Mucosa of rectum (tissue), 2 donors: ENCODE results near the gene TBCE.
"Not testable (repeated sequence)": the region's sequence is repeated elsewhere in the genome, so short reads cannot be mapped to it uniquely, and the experiment has no call there.

ENCODE experiments used
- H3K27ac ChIP-seq, 2 donors: one replicate each; pipeline ENCODE4 v1.7.0; 2013; ENCODE audit warnings: inconsistent platforms in 2 of 2, low read depth in 2 of 2, low read length in 2 of 2
- H3K27me3 ChIP-seq, 2 donors: one replicate each; pipeline ENCODE4 v1.7.0; 2013; ENCODE audit warnings: low read length in 2 of 2; ENCODE audit not compliant: control insufficient read depth in 2 of 2, insufficient read depth in 2 of 2
- H3K36me3 ChIP-seq, 2 donors: one replicate each; pipeline ENCODE4 v1.7.0; 2013; ENCODE audit warnings: low read length in 2 of 2; ENCODE audit not compliant: control insufficient read depth in 2 of 2, insufficient read depth in 2 of 2
- H3K4me1 ChIP-seq, 2 donors: one replicate each; pipeline ENCODE4 v1.7.0; 2013; ENCODE audit warnings: low read length in 2 of 2, mild to moderate bottlenecking in 1 of 2; ENCODE audit not compliant: control insufficient read depth in 2 of 2, insufficient read depth in 2 of 2
- H3K4me3 ChIP-seq, 2 donors: one replicate each; pipeline ENCODE4 v1.7.0; 2013; ENCODE audit warnings: low read length in 2 of 2
- H3K9ac ChIP-seq, 2 donors: one replicate each; pipeline ENCODE4 v1.7.0; 2013; ENCODE audit warnings: low read length in 2 of 2, low read depth in 1 of 2, mild to moderate bottlenecking in 1 of 2
- H3K9me3 ChIP-seq, 2 donors: one replicate each; pipeline ENCODE4 v1.7.0; 2013; ENCODE audit warnings: low read length in 2 of 2; ENCODE audit not compliant: control insufficient read depth in 2 of 2
- donor health status: healthy.
- donor health status: Normal muscosa, but diverticular disease.

Gene TBCE

GRCh38 chr1:235448616-235449015 is 81.4 kb downstream of the TBCE start:
- peaks cover 48 to 55% of the 10 kb centered on the region in 2 donors for H3K36me3 ChIP-seq
- H3K9me3 ChIP-seq = no peaks in the 10 kb centered on the region

DNA sequence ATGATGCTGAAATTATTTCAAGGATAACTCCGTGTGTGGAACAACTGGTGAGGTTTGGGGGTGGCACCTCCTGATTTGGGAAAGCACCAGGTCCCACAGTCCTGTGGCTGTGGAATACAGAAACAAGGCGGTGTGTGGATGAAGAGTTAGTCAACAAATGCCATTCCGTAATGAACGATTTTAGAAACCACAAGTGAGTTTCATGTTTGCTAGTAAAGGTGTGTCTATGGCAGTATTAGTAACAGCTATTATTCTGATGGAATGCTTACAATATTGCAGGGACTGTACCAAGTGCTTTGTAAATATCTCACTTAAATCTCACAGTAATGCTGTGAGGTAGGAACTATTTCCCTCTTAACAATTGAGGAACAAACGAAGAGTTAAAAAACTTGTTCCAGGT is 83.2 kb downstream of the TBCE start:
- H3K36me3 ChIP-seq = peaks cover 42 to 47% of the 10 kb centered on the region in 2 donors
- no peak overlapping the region for H3K27ac ChIP-seq
- no peak overlapping the region for H3K4me3 ChIP-seq
- H3K27me3 ChIP-seq = no peaks in the 10 kb centered on the region
- H3K9me3 ChIP-seq = no peaks in the 10 kb centered on the region
- H3K4me1 ChIP-seq = no peaks in the 10 kb centered on the region
- H3K9ac ChIP-seq = no peak overlapping the region

More at GRCh38 chr1:235448616-235449015, 81.4 kb downstream of the TBCE start:
- Histone ChIP-seq H3K27me3 (no peaks in the 10 kb centered on the region), H3K27ac (no peak overlapping the region), H3K4me1 (no peaks in the 10 kb centered on the region), H3K4me3 (no peak overlapping the region), H3K9ac (no peak overlapping the region)

DNA sequence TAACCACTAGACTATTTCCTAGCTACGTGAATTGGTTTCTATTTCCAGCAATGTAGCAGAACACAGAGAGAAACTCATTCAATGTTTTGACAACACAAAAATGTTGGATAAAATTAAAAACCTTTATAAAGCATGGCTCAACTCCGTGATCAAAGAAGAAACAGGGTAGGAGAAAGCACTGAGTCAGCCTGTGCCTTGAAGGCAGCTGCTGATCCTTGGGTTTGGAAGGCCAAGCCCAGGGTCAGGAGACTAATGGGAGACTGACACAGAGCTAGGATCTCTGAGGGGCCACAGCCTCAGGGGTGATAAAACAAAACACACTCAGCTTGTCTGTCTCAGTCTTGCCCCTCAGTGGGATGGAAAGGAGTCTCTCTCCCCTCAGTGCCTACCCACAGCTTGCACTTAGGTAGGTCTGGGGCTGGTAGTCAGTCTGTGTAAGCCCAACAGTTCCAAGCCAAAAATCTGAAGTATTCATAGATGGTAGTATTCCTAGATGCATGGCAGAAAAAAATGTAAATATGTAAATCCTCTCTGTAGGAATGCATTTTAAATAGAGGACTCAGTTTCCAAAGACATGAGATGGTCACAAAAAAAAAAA is 83.8 kb downstream of the TBCE start:
- Histone ChIP-seq H3K4me1 (no peaks in the 10 kb centered on the region), H3K27me3 (no peaks in the 10 kb centered on the region), H3K9me3 (no peaks in the 10 kb centered on the region), H3K9ac (no peak overlapping the region), H3K27ac (no peak overlapping the region), H3K4me3 (no peak overlapping the region), H3K36me3 (peaks cover 37 to 43% of the 10 kb centered on the region in 2 donors)

DNA sequence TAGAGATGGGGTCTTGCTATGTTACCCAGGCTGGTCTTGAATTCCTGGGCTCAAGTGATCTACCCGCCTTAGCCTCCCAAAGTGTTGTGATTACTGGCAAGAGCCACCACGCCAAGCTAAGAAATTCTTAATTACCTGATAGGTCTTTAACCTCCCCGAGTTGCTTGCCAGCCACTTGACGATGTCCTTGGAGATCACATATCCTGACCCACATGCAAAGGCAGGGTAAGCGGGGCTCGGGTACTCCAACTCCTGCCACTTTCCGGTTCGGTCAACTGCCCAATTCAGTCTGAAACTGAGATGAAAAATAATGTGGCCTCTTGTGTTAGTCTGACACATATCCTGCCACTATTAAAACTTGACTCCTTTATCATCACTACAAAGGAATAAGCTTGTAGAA is 86.8 kb downstream of the TBCE start:
- H3K9ac ChIP-seq = no peak overlapping the region
- H3K4me1 ChIP-seq = no peaks in the 10 kb centered on the region
- no peaks in the 10 kb centered on the region for H3K9me3 ChIP-seq
- H3K27me3 ChIP-seq = no peaks in the 10 kb centered on the region
- peaks cover 16 to 28% of the 10 kb centered on the region in 2 donors for H3K36me3 ChIP-seq
- no peak overlapping the region for H3K27ac ChIP-seq
- H3K4me3 ChIP-seq = no peak overlapping the region

- H3K27ac ChIP-seq = no peak overlapping the region
Measured at GRCh38 chr1:235455097-235455496, 87.9 kb downstream of the TBCE start.

DNA sequence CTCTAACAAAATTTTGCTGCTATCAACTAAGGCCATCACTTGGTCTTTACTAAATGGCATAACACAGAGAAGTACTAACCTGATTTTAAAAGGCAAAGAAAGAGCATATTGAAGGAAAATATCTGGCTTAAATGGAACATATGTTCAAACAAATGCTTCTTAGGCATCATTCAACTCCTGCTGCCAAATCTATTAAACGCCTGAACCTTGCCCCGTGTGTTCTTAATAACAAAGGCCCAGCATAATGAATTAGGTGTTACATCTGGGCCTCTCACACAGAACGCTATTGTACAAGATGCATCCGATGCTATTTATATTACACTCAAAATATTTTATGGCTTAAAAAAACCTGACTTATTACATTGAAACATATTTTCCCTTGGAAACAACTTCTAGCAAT is 88.6 kb downstream of the TBCE start:
- no peaks in the 10 kb centered on the region for H3K9me3 ChIP-seq
- peaks cover 6 to 13% of the 10 kb centered on the region in 2 donors for H3K36me3 ChIP-seq
- no peak overlapping the region for H3K27ac ChIP-seq
- no peaks in the 10 kb centered on the region for H3K4me1 ChIP-seq
- no peak overlapping the region for H3K9ac ChIP-seq
- no peak overlapping the region for H3K4me3 ChIP-seq
- H3K27me3 ChIP-seq = no peaks in the 10 kb centered on the region

More at GRCh38 chr1:235455097-235455496, 87.9 kb downstream of the TBCE start:
- Histone ChIP-seq H3K9ac (no peak overlapping the region), H3K4me3 (no peak overlapping the region), H3K27me3 (no peaks in the 10 kb centered on the region), H3K4me1 (no peaks in the 10 kb centered on the region), H3K36me3 (peaks cover 11 to 20% of the 10 kb centered on the region in 2 donors), H3K9me3 (no peaks in the 10 kb centered on the region)

- not testable (repeated sequence) for H3K36me3 ChIP-seq, H3K9ac ChIP-seq, H3K27me3 ChIP-seq, H3K4me1 ChIP-seq, H3K9me3 ChIP-seq, H3K27ac ChIP-seq, H3K4me3 ChIP-seq
Measured at GRCh38 chr1:235457856-235458255, 90.6 kb downstream of the TBCE start.

DNA sequence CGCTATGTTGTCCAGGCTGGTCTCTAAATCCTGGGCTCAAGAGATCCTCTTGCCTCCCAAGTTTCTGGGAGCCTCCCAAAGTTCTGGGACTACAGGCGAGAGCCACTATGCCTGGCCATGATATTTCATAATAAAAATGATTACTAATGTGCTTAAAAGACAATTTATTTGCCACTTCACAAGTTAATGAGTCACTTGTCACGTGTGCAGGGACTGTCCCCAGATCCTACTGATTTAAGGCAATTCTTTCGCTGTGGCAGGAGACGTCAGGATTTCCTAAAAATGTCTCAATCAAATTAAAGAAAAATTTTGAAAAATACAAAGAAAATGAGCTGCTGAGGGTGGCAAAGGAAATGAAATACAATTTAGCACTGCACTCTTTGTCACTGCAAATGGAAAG is 93.5 kb downstream of the TBCE start:
- H3K27ac ChIP-seq = no peak overlapping the region
- H3K9me3 ChIP-seq = no peaks in the 10 kb centered on the region
- no peaks in the 10 kb centered on the region for H3K36me3 ChIP-seq
- H3K9ac ChIP-seq = no peak overlapping the region
- no peaks in the 10 kb centered on the region for H3K27me3 ChIP-seq
- H3K4me1 ChIP-seq = no peaks in the 10 kb centered on the region
- H3K4me3 ChIP-seq = no peak overlapping the region

GRCh38 chr1:235461954-235462353 is 94.7 kb downstream of the TBCE start:
- H3K9ac ChIP-seq = no peak overlapping the region
- H3K4me1 ChIP-seq = no peaks in the 10 kb centered on the region
- H3K36me3 ChIP-seq = no peaks in the 10 kb centered on the region
- no peaks in the 10 kb centered on the region for H3K9me3 ChIP-seq
- no peaks in the 10 kb centered on the region for H3K27me3 ChIP-seq
- H3K4me3 ChIP-seq = no peak overlapping the region
- no peak overlapping the region for H3K27ac ChIP-seq

DNA sequence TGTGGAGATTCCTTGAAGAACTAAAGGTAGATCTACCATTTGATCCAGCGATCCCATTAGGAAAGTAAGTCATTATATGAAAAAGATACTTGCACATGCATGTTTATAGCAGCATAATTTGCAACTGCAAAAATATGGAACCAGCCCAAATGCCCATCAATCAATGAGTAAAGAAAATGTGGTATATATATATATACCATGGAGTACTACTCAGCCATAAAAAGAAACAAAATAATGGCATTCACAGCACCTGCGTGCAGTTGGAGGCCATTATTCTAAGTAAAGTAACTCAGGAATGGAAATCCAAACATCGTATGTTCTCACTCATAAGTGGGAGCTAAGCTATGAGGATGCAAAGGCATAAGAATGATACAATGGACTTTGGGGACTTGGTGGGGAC is 95.6 kb downstream of the TBCE start:
- not testable (repeated sequence) for H3K4me1 ChIP-seq, H3K9me3 ChIP-seq, H3K27ac ChIP-seq, H3K9ac ChIP-seq, H3K36me3 ChIP-seq, H3K27me3 ChIP-seq, H3K4me3 ChIP-seq

GRCh38 chr1:235465066-235465465 is 97.8 kb downstream of the TBCE start:
- peaks cover 0 to 2% of the 10 kb centered on the region in 2 donors for H3K36me3 ChIP-seq
- no peak overlapping the region for H3K4me3 ChIP-seq

More at GRCh38 chr1:235465066-235465465, 97.8 kb downstream of the TBCE start:
- Histone ChIP-seq H3K27me3 (no peaks in the 10 kb centered on the region), H3K9me3 (no peaks in the 10 kb centered on the region), H3K9ac (no peak overlapping the region), H3K4me1 (no peaks in the 10 kb centered on the region), H3K27ac (no peak overlapping the region)
